Stimulated activated CD8-positive, alpha-beta memory T cell treated with anti-CD3 and anti-CD28 coated beads, Interleukin-7, amount 100 ng/mL, for 1 hour (primary cell): ENCODE results near the gene CHKB.
"Not testable (repeated sequence)": the region's sequence is repeated elsewhere in the genome, so short reads cannot be mapped to it uniquely, and the experiment has no call there.

Source experiments
- DNase-seq, 2 donors: peaks; one replicate each; pipeline ENCODE4 v3.0.0-alpha.2; 2020; ENCODE audit warnings: low read depth in 2 of 2

CHKB gene

GRCh38 chr22:50612168-50612527, 29.5 kb upstream of the CHKB start:
- DNase-seq: no peak

DNA sequence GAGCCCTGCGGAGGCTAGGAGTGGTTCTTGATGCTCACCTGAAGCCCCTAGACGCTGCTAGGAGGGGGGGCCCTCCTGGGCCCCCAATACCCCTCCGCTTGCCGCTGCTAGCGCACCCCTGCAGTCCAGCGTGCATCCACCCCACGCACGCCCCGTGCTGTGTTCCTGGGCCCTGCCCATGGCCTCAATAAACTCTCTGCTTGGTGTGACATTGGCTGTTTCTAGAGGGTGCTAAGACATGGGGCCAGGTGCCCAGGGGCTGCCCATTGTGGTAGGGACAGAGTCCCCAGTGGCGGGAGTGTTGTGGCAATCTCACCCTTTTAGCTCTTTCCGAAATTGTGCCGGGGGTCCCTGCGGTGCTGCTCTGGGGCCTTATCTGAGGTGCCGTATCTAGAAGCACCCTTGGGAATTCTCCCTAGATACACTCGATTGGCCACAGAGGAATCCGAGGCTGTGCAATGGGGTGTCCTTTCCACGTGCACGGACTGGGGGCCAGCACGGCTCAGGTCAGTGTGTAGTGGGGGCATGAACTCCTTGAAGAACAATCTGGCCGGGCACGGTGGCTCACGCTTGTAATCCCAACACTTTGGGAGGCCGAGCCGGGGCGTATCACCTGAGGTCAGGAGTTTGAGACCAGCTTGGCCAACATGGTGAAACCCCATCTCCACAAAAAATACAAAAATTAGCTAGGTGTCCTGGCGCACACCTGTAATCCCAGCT, 28.9 kb upstream of the CHKB start:
- DNase-seq: no peak

DNA sequence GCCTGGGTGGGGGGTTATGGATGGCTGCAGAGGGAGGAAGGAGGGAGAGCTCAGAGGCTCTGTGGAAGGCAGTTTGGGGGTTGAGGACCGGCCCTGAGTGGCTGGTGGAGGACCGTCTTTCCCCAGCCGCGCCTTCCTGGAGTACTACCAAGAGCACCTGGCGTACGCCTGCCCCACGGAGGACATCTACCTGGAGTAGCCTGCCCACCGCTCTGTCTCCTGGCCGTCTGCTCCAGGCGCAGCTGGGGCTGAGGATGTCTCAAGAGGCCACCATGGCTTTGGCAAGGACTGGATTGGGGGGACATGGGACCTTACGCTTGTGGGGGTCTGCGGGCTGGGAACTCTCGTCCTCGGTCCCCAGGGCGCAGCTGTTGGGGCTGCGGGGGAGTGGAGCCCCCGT, 27.9 kb upstream of the CHKB start:
- DNase-seq: no peak

- no peak for DNase-seq
Observed at GRCh38 chr22:50610041-50610451, 27.4 kb upstream of the CHKB start.

- no peak for DNase-seq
Observed at GRCh38 chr22:50609599-50609998, 26.9 kb upstream of the CHKB start.

DNA sequence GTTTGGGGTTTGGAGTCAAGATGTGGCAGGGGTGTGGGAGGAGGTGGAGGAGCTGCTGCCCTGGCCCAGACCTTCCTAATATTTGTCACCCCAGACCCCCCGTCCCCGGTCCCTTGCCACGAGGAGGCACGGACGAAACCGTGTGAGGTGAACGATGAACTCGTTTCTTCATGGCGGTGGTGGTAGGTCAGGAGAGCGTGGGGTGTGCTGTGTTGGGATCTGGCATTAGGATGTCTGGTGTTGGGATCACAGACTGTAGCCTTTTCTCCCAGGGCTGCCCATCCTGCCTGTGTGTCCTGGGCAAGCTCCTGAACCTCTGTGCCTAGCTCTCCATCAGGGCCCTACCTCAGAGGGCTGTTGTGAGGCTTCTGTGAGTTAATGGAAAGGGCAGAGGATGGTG, 26.3 kb upstream of the CHKB start:
- DNase-seq: no peak

DNA sequence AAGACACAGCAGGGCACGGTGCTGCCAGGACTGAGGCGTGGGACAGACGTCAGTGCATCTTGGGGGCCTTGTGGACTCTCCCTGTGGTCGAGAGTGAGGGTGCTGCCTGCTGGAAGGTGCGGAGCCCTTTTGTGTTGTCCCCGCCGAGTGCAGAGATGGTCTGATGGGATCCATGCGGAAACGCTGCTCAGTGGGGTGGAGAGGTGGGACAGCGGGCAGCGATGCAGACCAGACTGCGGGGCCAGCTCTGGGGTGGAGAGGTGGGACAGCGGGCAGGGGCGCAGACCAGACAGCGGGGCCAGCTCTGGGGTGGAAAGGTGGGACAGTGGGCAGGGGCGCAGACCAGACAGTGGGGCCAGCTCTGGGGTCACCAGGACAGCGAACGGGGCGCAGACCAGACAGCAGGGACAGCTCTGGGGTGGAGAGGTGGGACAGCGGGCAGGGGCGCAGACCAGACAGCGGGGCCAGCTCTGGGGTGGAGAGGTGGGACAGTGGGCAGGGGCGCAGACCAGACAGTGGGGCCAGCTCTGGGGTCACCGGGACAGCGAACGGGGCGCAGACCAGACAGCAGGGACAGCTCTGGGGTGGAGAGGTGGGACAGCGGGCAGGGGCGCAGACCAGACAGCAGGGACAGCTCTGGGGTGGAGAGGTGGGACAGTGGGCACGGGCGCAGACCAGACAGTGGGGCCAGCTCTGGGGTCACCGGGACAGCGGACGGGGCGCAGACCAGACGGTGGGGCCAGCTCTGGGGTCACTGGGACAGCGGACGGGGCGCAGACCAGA, 25.6 kb upstream of the CHKB start:
- DNase-seq: not testable (repeated sequence)

GRCh38 chr22:50607659-50608020, 25.0 kb upstream of the CHKB start:
- no peak for DNase-seq

DNA sequence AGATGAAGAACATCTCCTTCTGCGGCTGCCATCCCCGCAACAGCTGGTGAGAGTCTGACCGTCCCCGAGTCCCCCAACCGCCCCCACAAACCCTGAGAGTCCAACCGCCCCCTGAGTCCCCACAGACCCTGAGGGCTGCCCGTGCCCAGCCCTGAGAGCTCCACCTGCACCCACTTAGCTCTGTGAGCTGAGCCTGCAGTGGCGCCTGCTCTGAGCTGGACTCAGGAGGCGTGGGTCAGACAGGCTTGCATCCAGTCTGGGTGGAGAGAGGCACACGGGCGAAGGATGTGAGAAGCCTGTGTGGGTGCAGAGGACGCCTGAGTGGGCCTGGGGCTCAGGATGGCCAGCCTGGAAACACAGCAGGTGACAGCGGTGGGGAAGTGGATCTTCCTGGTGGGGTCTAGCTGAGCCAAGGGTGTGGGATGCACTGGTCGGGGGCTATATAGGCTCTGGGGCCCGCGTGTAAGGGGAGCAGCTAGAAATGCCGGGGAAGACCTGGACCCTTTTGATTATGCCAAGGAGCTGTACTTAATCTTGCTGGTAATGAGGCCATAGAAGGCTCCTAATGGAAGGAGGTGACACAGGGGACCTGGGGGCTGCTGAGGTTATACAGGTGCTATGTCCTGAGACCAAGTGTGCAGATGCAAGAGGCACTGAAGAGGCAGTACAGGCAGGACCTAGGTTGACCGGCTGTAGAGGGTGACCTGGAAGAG, 24.5 kb upstream of the CHKB start:
- no peak for DNase-seq

DNA sequence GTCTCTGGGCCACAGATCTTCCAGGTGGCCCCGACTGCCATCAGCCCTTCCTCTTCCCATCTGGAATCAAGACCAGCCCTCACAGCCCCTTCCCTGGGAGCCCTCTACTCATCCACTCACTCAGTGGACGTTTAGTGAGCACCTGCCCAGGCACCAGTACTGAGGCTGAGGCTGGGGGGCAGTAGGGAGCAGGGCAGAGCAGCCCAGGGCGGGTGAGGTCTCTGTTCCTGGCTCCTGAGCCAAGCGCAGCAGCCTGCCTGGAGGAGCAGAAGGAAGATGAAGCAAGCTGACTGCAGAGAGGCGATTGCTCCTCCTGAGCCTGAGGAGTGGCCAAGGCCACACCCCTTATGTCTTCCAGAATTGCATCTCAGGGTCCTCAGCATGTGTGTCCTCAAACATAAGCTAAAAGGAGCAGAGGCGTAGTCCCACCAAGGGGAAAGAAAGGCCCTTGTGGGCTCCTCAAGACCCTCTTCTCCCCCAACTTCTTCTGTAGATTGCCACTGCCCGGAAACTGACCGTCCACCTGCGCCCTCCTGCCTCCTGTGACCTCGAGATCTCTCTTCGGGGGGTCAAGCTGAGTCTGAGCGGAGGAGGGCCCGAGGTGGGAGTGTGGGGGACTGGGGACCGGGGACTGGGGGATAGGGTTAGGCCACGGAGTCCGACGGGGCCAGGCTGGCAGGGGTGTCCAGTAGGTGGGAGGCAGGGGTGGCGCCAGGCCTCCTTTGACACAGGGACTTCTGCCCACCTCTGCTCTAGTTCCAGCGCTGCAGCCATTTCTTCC, 23.7 kb upstream of the CHKB start:
- DNase-seq: no peak

GRCh38 chr22:50605613-50606074, 23.0 kb upstream of the CHKB start:
- DNase-seq: no peak

- DNase-seq: no peak
Observed at GRCh38 chr22:50605002-50605612, 22.5 kb upstream of the CHKB start.

DNA sequence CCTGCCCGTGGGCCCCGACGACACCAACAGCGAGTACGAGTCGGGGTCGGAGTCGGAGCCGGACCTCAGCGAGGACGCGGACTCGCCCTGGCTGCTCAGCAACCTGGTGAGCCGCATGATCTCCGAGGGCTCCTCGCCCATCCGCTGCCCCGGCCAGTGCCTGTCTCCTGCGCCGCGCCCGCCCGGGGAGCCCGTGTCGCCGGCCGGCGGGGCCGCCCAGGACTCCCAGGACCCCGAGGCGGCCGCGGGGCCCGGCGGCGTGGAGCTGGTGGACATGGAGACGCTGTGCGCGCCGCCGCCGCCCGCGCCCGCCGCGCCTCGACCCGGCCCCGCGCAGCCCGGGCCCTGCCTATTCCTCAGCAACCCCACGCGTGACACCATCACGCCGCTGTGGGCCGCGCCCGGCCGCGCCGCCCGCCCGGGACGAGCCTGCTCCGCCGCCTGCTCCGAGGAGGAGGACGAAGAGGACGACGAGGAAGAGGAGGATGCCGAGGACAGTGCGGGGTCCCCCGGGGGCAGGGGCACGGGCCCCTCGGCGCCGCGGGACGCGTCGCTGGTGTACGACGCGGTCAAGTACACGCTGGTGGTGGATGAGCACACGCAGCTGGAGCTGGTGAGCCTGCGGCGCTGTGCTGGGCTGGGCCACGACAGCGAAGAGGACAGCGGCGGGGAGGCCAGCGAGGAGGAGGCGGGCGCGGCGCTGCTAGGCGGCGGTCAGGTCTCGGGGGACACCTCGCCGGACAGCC, 21.8 kb upstream of the CHKB start:
- no peak for DNase-seq

DNA sequence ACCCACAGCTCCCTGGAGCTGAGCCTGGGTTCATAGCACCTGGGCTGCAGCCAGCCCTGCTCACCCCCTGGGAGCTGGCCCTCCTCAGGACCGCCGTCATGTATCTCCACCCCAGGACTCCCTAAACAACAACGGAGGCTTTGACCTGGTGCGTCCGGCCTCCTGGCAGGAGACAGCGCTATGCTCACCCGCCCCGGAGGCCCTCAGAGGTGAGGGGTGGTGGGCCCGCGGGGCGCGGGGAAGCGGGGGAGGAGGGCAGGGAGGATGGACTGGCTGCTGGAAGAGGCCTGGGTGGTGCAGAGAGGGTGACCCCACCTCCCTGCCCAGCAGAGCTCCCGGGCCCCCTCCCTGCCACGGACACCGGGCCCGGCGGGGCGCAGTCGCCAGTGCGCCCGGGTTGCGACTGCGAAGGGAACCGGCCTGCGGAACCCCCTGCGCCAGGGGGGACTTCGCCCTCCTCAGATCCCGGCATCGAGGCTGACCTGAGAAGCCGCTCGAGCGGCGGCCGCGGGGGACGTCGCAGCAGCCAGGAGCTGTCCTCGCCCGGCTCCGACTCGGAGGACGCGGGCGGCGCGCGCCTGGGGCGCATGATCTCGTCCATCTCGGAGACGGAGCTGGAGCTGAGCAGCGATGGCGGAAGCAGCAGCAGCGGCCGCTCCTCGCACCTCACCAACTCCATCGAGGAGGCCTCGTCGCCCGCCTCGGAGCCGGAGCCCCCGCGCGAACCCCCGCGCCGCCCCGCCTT, 21.0 kb upstream of the CHKB start:
- DNase-seq: no peak

- no peak for DNase-seq
Observed at GRCh38 chr22:50602338-50602700, 19.7 kb upstream of the CHKB start.

DNA sequence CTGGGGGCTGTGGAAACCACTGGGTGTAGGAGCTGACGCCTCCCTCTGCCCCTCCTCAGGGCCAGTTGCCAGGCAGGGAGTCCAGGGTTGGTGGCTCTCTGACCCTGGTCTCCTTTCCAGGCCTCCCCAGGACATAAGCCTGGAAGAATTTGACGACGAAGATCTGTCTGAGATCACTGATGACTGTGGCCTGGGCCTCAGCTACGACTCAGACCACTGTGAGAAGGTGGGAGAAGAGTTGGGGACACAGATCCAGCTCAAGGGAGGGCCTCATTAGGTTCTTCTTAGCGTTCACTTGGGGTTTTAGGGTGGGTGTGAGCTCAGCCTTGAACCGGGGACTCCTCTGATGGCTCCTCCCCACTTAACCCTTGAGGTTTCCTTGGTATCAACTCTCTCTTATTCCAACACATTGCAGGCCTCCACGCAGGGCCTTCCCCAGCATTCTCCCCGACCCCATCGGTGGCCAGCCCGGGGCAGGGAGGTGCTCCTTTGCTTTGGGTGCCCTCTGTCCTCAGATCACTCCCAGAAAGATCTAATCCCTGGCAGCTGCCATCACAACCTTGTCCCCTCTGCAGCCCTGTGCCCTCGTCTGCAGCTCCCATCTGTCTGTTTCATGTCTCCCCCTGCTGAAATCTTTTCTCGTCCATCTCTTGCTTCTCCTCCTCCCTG, 19.2 kb upstream of the CHKB start:
- no peak for DNase-seq

- no peak for DNase-seq
Observed at GRCh38 chr22:50600967-50601668, 18.5 kb upstream of the CHKB start.

GRCh38 chr22:50600538-50600937, 17.9 kb upstream of the CHKB start, which contains the start of gene MAPK8IP2:
TSS of gene MAPK8IP2 (plus strand) at chr22:50600793. CDS start at chr22:50600819, 26 bp downstream.
- DNase-seq: no peak
